A549 treated with ZK216348 at 1 μM for 4 hours (cell line): Measurements from ENCODE around the gene SLC10A2. TPM values are rescaled to one million over a fixed set of nuclear protein-coding genes. Genes with fewer than 3 reads are reported as not detected.

Source experiments
- total RNA-seq: library from RNA; stranded (reverse); fragments of 200-300 nt; extraction: Qiagen RNA extraction; gene quantifications from 5 replicates; pipeline ENCODE4 v1.2.3, GENCODE V29; 2022; ENCODE audit warnings: low read depth

SLC10A2 gene
- not detected in 5 replicates for total RNA-seq

GRCh38 chr13:103066079-103066780 lies at the start of gene SLC10A2:
Gene SLC10A2 (minus strand): TSS chr13:103066417. CDS start chr13:103066249, 168 bp downstream.

Other genes with a start within 250 kb of the SLC10A2 start
- gene ERCC5, start 220.4 kb downstream of the SLC10A2 start, total RNA-seq: 16.6 to 21.8 TPM (median 17.9 TPM) in 5 replicates